ENCODE measurements around the gene FASN.

Gene FASN

DNA sequence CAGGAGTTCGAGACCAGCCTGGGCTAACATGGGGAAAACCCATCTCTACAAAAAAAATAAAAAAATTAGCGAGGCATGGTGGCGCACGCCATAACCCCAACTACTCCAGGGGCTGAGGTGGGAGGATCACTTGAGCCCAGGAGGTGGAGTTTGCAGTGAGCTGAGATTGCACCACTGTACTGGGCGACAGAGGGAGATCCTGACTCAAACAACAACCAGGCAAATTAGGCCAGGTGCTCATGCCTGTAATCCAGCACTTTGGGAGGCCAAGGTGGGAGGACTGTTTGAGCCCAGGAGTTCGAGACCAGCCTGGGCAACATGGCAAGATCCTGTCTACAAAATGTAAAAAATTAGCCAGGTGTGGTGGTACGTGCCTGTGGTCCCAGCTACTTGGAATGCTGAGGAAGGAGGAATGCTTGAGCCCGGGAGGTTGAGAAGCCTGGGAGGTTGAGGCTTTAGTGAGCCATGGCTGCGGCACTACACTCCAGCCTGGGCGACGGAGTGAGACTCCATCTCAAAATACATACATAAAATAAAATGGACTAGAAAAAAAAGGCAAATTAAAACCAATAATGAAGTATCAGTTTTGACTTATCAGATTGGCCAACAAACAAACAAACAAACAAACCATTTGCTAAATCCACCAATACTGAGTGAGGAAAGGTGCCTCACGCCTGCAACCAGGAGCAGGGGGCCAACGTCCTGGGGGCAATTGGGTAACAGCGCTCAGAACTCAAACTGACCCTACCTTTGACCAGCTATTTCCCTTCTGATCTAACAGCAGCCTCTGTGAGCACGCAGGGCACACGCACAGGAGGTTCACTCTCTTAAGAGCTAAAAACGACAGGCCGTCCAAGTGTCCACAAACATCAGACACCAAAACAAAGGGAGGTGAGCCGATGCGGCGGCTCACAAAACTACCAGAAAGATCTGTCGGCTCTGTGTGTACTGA is 19.4 kb upstream of the FASN start:
- DNase-seq (ENCODE audit: low read depth): no peak

DNA sequence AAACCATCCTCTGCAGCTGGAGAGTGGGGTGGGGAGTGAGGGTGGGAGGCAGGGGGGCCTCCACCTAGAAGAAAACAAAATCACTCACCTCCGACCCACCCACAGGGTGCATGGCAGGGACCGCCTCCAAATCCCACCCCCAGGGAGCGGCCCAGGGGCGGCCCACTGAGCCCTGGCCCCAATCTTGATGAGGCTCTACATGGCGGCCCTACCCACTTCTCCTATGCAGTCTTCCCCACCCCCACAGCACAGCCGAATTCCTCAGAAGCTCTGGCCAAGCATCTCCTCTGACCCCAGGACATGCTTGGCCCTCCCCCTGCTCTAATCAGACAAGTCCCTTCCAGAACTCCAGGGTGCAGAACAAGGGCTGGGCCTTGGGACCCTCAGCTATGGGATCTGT is 18.2 kb upstream of the FASN start:
- DNase-seq (ENCODE audit: low read depth): no peak

DNA sequence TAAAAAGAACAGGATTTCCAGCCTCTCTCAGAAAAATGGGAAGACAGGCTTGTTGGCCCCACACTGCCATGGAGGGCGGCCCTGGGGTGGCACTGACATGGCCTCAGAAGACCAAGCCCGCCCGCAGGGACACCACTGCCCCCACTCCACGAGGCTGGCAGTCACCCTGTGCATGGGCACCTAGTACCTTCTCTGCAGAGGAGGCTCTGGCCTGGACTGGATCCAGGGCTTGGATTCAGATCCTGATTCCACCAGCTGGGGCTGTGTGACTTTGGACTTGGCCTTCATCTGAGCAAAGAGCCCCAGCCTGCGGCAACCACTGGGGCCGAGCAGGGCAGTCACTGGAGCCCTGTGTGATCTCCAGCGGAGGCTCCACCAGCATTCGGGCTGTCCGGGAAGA is 16.8 kb upstream of the FASN start:
- DNase-seq (ENCODE audit: low read depth): no peak

GRCh38 chr17:82114447-82114846 is 16.4 kb upstream of the FASN start:
- DNase-seq (ENCODE audit: low read depth): no peak

DNA sequence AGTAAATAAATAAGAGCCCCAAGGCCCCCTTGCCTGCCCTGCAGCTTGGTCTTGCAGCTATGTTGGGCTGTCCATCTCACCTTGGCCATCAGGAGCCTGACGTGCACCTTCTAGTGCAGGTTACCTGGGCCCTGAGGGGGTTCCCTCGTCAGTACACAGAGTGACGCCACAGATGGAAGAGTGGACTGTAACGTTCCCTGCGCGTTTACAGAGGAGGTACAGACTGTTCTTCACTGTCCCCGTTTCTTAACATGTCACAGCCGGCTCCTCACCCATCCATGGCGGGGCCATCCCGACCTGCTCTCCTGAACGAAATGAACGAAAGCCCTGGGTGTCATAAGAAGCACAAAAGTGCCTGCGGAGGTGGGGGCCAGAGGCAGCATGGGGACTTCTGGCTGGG is 15.9 kb upstream of the FASN start:
- DNase-seq (ENCODE audit: low read depth): no peak

GRCh38 chr17:82113422-82113821 is 15.4 kb upstream of the FASN start:
- DNase-seq (ENCODE audit: low read depth): no peak

DNA sequence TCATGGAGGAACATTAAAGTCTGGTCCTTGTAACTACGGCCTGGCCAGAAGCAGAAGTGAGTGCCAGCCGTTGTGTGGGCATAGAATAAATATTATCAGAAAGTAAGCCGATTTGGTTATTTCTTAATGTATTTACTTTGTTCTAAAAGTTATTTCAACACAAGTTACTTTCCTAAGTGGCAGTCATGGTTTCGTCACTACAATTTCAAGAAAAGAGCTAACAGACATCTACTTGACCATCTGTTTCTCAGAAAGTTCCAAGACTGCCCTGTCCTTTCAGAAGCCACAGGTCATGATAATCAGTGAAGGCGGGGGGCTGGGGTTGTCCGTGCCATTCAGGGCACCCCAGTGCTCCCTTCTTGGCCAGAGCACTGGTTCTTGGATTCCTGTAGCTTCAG is 14.9 kb upstream of the FASN start:
- no peak for DNase-seq (ENCODE audit: low read depth)

GRCh38 chr17:82112181-82112913 is 14.3 kb upstream of the FASN start:
- no peak for DNase-seq (ENCODE audit: low read depth)

DNA sequence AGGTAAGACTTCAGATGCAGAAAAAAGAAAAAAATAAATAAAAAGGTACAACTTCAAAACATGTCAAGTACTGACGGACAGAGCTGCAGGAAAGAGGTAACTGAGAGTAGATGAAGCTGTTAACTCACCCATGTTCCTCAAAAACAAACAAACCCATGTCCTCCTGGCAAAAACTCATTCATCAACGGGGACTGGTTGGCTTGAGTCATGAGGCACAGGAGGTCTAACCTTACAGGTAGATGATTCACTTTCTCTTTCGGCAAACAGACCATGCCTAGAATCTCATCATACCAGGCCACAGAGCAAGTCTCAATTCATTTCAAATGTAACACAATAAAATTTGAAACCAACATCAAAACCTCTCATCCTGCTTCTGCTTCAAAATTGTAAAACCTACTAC is 12.3 kb upstream of the FASN start:
- no peak for DNase-seq (ENCODE audit: low read depth)

GRCh38 chr17:82108961-82109475 is 11.0 kb upstream of the FASN start:
- no peak for DNase-seq (ENCODE audit: low read depth)

- no peak for DNase-seq (ENCODE audit: low read depth)
Observed at GRCh38 chr17:82108496-82108945, 10.5 kb upstream of the FASN start.

DNA sequence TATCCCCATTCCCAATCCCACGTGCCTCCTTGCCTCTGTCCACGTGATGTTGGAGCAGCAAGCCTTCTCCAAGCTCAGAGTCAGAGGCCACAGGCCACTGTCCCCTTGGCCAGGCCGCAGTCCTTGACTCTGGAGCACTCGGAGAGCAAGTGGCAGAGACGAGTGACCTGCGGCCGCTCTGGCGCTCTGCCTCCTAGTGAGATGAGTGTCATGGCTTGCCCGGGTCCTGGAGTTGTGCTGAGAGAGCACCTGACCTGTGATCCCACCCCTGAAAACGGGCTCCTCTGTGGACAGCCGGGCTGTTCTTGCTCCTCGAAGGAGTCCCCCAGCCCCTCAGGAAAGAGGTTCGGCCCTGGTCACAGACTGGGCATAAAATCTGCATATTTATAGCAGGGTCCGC is 10.0 kb upstream of the FASN start:
- no peak for DNase-seq (ENCODE audit: low read depth)

DNA sequence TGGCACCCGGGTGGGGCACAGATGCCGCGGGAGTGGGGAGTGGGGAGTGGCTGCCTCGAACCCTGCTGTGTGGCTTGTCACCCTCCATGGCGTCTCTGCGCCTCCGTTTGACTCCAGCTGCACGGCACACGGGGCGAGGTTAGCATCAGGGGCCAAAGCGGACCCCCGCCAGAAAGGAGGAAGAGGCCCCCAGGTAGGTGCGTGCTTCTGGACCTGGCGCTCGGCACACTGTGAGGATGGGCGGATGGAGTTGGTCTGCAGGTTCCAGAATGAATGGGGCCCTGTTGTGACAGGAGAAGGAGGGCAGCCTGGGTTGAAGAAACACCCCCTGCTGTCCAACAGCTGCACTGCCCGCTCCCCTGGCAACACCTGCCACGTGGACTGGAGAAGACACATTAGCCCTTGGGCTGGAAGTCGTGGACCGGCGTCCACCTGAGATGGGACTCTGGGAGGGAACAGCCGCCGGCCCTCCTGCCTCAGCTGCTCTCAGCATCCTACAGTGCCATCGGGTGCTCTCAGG is 9.4 kb upstream of the FASN start:
- DNase-seq (ENCODE audit: low read depth): no peak

DNA sequence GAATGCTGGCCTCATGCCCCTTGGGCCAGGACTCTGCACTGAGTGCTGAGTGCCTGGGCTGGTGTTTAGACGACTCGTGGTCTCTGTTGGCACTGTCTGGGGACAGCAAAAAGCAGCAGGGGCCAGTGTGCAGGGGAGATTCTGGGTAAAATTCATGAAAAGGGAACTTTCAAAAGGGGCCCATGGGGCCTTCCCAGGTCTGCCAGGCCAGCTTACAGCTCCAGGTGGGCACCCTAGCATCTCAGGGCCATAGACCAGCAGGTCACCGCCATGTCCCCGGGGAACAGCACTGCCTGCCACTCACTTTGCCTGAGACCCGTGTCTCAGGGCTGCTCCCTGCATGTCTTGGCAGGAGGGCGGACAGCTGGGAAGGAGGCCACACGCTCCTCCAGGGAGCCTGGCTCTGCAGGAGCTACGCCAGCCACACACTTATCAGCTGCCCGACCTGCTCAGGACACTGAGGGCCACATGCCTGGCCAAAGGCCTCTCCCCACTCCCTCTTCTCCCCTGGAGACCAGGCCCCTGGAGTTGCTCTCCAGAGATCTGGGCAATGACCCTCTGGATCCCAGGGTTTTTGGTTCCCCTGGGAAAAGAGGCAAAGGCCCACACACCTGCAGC is 8.8 kb upstream of the FASN start:
- no peak for DNase-seq (ENCODE audit: low read depth)

GRCh38 chr17:82105882-82106687 is 8.0 kb upstream of the FASN start:
- peak; percentile 51 for DNase-seq (ENCODE audit: low read depth)

GRCh38 chr17:82105417-82105881 is 7.4 kb upstream of the FASN start:
- DNase-seq (ENCODE audit: low read depth): no peak

- no peak for DNase-seq (ENCODE audit: low read depth)
Observed at GRCh38 chr17:82104797-82105416, 6.9 kb upstream of the FASN start.

- DNase-seq (ENCODE audit: low read depth): no peak
Observed at GRCh38 chr17:82103553-82104451, 5.8 kb upstream of the FASN start.

DNA sequence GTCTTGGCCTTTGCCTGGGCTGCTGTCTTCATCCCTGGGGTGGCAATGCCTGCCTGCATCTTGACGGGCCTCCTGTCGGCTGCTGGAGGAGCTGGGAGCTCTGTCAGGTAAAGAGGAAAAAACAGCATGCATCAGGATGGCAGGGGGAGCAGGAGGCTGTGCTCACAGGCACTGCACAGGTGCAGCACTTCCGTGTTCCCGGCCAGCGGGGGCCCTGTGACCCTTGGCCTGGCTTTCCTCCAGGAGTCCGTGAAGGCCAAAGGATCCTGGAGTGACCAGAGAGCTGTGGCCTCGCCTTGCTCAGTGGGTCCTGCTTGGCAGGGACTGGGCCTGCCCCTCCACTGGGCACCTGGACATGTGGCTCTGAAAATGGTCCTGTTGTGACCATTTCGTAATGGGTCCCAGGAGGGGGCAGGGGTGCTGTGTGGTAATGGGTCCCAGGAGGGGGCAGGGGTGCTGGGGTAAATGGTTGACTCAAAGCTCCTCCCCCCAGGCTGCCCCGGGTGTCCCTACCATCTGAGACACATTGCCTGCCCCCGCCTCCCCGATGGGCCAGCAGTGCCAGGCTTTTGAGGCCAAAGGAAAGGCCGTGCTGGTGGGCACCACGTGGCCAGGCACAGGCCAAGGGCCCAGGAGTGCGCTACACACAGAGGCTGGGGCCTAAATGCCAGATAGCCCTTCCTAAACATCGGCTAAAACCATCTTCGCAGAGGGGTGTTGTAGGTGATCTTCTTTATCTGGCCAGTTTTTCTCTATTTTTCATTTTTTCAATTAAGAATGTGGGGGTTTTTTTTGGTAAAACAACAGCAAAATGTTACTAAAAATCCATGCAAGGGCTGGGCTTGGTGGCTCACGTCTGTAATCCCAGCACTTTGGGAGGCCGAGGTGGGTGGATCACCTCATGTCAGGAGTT is 4.0 kb upstream of the FASN start:
- no peak for DNase-seq (ENCODE audit: low read depth)
